PC-3 (cell line): ENCODE measurements around the gene ATG4B. TPM values are rescaled to one million over a fixed set of nuclear protein-coding genes. Genes with fewer than 3 reads are reported as not detected.

Experiments used
- ATAC-seq: fragments of 200-7000 bp; cut with Tn5 transposase; 2 replicates; pipeline ENCODE4 v1.9.1; 2020; ENCODE audit warnings: mild to moderate bottlenecking, moderate library complexity
- BruUV-seq: library from RNA; stranded (reverse); fragments of 400-500 nt; replicated peaks from 2 replicates; lab custom pipeline; 2021; lab: Mats Ljungman, UMichigan
- CTCF ChIA-PET: fragments of 300-600 bp; sonication (Branson Sonifier 250); formaldehyde crosslinking; loops from one replicate; lab custom pipeline; 2022; ENCODE audit warnings: antibody characterized with exemption; lab: Charles Lee
- POLR2A ChIA-PET: fragments of 300-600 bp; sonication (Branson Sonifier 250); formaldehyde crosslinking; loops from one replicate; lab custom pipeline; 2022; ENCODE audit warnings: antibody characterized with exemption; ENCODE audit not compliant: unreplicated experiment; lab: Charles Lee
- DNase-seq: peaks from one replicate; pipeline ENCODE4 v3.0.0-alpha.2; 2015
- H2AFZ ChIP-seq: fragments of 300-600 bp; sonication (generic); 2 replicates; pipeline ENCODE4 v1.6.0; 2016; ENCODE audit warnings: antibody characterized with exemption, low read length
- H3F3A ChIP-seq: fragments of 300-600 bp; sonication (generic); one replicate; pipeline ENCODE4 v1.6.0; 2017; ENCODE audit warnings: antibody characterized with exemption, low read length, control low read depth, mild to moderate bottlenecking; ENCODE audit not compliant: unreplicated experiment
- H3K27ac ChIP-seq: fragments of 300-600 bp; sonication (generic); 2 replicates; pipeline ENCODE4 v1.5.1; 2016; ENCODE audit warnings: mild to moderate bottlenecking, low read length
- H3K27me3 ChIP-seq: fragments of 300-600 bp; sonication (generic); 2 replicates; pipeline ENCODE4 v1.6.1; 2016; ENCODE audit warnings: low read length, mixed read lengths
- H3K36me3 ChIP-seq: fragments of 300-600 bp; sonication (generic); 2 replicates; pipeline ENCODE4 v1.6.1; 2016; ENCODE audit warnings: low read depth, mixed run types, low read length, mixed read lengths
- H3K4me1 ChIP-seq: fragments of 300-600 bp; sonication (generic); 2 replicates; pipeline ENCODE4 v1.5.1; 2016; ENCODE audit warnings: low read length; ENCODE audit not compliant: insufficient read depth
- H3K4me2 ChIP-seq: fragments of 300-600 bp; sonication (generic); 2 replicates; pipeline ENCODE4 v1.6.0; 2016; ENCODE audit warnings: low read length
- H3K4me3 ChIP-seq: fragments of 300-600 bp; sonication (generic); 2 replicates; pipeline ENCODE4 v1.5.1; 2016; ENCODE audit warnings: mild to moderate bottlenecking, low read length, mixed read lengths
- H3K79me2 ChIP-seq: fragments of 300-600 bp; sonication (generic); 2 replicates; pipeline ENCODE4 v1.6.1; 2017; ENCODE audit warnings: low read length, mixed read lengths
- H3K9ac ChIP-seq: fragments of 300-600 bp; sonication (generic); 2 replicates; pipeline ENCODE4 v1.6.0; 2016; ENCODE audit warnings: mild to moderate bottlenecking, low read length
- H3K9me2 ChIP-seq: fragments of 300-600 bp; sonication (generic); replicated peaks from 2 replicates; pipeline ENCODE4 v1.6.1; 2016; ENCODE audit warnings: mixed run types, low read length, mixed read lengths
- H3K9me3 ChIP-seq: fragments of 300-600 bp; sonication (generic); 2 replicates; pipeline ENCODE4 v1.6.1; 2016; ENCODE audit warnings: low read length, mixed read lengths
- H4K20me1 ChIP-seq: fragments of 300-600 bp; sonication (generic); 2 replicates; pipeline ENCODE4 v1.6.1; 2016; ENCODE audit warnings: low read length, mixed read lengths
- CTCF ChIP-seq: fragments of 300-600 bp; sonication (generic); conservative IDR thresholded peaks from 2 replicates; pipeline ENCODE4 v1.5.1; 2017; ENCODE audit warnings: antibody characterized with exemption, low read depth, mild to moderate bottlenecking, low read length
- EZH2 ChIP-seq: fragments of 300-600 bp; sonication (generic); IDR thresholded peaks from one replicate; pipeline ENCODE4 v1.6.1; 2017; ENCODE audit warnings: antibody characterized with exemption, mild to moderate bottlenecking, low read length; ENCODE audit not compliant: unreplicated experiment
- EZH2phosphoT487 ChIP-seq: fragments of 300-600 bp; sonication (generic); IDR thresholded peaks from 2 replicates; pipeline ENCODE4 v1.6.1; 2018; ENCODE audit warnings: mild to moderate bottlenecking, antibody characterized with exemption, low read length, borderline replicate concordance
- intact Hi-C: fragments of 100-400 bp; cut with micrococcal nuclease; formaldehyde crosslinking; loops from 2 replicates; pipeline ENCODE4 v1.9.0; 2023
- total RNA-seq: library from RNA; depleted of rRNA; stranded (reverse); fragments of >200 nt; gene quantifications from 2 replicates; pipeline ENCODE4 v1.2.3, GENCODE V29; 2014; rRNA removed

ATG4B gene
- total RNA-seq, 1 experiment from 2014 or later = 83.0 TPM

DNA sequence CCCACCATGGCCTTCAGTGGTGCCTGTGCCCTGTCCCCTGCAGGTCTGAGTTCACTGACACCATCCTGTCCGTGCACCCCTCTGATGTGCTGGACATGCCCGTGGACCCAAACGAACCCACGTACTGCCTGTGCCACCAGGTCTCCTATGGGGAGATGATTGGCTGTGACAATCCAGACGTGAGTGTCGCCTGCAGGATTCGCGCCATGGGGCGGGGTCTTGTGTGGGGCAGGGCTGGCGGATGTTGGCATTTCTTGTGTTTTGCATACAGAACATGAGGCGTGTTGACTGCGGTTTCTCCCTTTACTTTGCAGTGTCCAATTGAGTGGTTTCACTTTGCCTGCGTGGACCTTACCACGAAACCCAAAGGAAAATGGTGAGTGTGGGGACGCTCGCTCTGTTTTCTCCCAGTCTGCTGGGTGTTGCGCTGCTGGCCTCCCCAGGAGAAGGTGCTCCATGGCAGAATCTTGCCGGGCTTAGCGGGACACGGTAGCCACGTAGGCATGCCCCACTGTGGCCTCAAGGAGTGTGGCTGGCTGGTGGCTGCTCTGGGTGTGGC lies 85.5 kb downstream of the ATG4B start:
- peaks cover 21% of the 10 kb centered on the region for H3K36me3 ChIP-seq
- H3K27ac ChIP-seq = no peak overlapping the region
- H4K20me1 ChIP-seq = no peaks in the 10 kb centered on the region
- H3K79me2 ChIP-seq = no peaks in the 10 kb centered on the region
- intact Hi-C loops = no loop called here
- ChIA-PET POLR2A (no interaction called here), CTCF (no interaction called here)
- no peak overlapping the region for H3K4me2 ChIP-seq
- DNase-seq = no peak
- no peak for ATAC-seq
- no peaks in the 10 kb centered on the region for H3F3A ChIP-seq
- H3K4me1 ChIP-seq = no peaks in the 10 kb centered on the region
- H3K9ac ChIP-seq = no peak overlapping the region
- no peaks in the 10 kb centered on the region for H3K9me2 ChIP-seq
- H2AFZ ChIP-seq = no peak overlapping the region
- H3K9me3 ChIP-seq = no peaks in the 10 kb centered on the region
- no peaks in the 10 kb centered on the region for H3K27me3 ChIP-seq
- no peak overlapping the region for H3K4me3 ChIP-seq
- no peak for TF ChIP-seq EZH2phosphoT487
- no peak for TF ChIP-seq EZH2
- TF ChIP-seq CTCF = no peak
- BruUV-seq = no TSS peak

Other genes starting within 250 kb of the ATG4B start
- gene STK25, start 129.1 kb upstream of the ATG4B start, total RNA-seq = 198 and 245 TPM in 2 replicates
- 30.2 and 39.3 TPM in 2 replicates for gene BOK, start 78.9 kb upstream of the ATG4B start, total RNA-seq
- 75.1 and 102 TPM in 2 replicates for gene THAP4, start 535 bp upstream of the ATG4B start, total RNA-seq
- 130 and 155 TPM in 2 replicates for gene DTYMK, start 49.1 kb downstream of the ATG4B start, total RNA-seq
- 30.2 and 32.1 TPM in 2 replicates for gene ING5, start 64.3 kb downstream of the ATG4B start, total RNA-seq
- 28.5 and 51.2 TPM in 2 replicates for gene D2HGDH, start 96.9 kb downstream of the ATG4B start, total RNA-seq
- not detected in 2 replicates for gene GAL3ST2, start 139.1 kb downstream of the ATG4B start, total RNA-seq
- gene NEU4, start 171.5 kb downstream of the ATG4B start, total RNA-seq = not detected in 2 replicates
- gene PDCD1, start 221.2 kb downstream of the ATG4B start, total RNA-seq = not detected in 2 replicates
- not detected in 2 replicates for gene RTP5, start 232.0 kb downstream of the ATG4B start, total RNA-seq